ENCODE measurements around the gene ZNF530.
A peak's percentile ranks its signal among the peaks of the same experiment; 100 is the strongest.

Gene ZNF530

DNA sequence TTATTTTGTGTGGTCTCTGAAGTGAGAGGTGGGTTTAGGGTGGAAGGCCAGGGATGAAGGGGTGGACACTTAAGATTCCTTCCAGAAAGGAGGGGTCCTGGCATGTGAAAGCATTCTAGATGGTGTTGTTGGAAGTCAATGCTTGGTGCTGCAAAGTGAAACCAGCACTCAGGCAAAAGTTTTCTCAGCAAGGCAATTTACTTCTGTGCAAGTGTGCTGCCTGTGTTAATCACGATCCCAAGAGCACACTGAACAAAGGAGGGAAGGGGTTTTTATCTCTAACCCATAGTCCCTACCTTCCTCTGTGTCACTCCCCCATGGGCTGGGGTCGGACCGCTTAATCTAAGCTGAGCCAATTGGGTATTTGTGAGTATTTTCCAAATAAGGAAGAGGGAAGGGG, 15.7 kb downstream of the ZNF530 start:
- DNase-seq: no peak

DNA sequence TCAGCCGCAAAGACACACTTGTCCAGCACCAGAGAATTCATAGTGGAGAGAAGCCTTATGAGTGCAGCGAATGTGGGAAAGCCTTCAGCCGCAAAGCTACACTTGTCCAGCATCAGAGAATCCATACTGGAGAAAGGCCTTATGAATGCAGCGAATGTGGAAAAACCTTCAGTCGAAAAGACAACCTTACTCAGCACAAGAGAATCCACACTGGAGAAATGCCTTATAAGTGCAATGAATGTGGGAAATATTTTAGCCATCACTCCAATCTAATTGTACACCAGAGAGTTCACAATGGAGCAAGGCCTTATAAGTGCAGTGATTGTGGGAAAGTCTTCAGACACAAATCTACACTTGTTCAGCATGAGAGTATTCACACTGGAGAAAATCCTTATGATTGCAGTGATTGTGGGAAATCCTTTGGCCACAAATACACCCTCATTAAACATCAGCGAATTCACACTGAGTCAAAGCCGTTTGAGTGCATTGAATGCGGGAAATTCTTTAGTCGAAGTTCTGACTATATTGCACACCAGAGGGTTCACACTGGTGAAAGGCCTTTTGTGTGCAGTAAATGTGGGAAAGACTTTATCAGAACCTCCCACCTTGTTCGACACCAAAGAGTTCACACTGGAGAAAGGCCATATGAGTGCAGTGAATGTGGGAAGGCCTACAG, 21.1 kb downstream of the ZNF530 start:
- no peak for DNase-seq

DNA sequence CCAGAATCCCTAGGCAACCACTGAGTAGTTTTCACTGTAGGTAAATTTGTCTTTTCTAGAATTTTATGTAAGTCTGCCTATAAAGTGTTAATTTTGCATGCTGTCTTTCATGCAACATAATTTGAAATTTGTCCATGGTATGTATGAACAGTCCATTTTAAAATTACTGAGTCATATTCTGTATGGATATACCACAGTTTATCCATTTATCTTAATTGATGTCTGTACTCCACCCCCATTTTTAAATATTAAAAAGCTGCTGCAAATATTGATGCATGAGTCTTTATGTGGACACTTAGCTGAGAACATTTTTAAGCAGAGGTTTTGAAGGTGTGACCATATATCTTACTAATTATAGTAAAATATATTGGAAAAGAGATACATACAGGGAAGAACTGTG, 23.4 kb downstream of the ZNF530 start:
- DNase-seq: no peak

DNA sequence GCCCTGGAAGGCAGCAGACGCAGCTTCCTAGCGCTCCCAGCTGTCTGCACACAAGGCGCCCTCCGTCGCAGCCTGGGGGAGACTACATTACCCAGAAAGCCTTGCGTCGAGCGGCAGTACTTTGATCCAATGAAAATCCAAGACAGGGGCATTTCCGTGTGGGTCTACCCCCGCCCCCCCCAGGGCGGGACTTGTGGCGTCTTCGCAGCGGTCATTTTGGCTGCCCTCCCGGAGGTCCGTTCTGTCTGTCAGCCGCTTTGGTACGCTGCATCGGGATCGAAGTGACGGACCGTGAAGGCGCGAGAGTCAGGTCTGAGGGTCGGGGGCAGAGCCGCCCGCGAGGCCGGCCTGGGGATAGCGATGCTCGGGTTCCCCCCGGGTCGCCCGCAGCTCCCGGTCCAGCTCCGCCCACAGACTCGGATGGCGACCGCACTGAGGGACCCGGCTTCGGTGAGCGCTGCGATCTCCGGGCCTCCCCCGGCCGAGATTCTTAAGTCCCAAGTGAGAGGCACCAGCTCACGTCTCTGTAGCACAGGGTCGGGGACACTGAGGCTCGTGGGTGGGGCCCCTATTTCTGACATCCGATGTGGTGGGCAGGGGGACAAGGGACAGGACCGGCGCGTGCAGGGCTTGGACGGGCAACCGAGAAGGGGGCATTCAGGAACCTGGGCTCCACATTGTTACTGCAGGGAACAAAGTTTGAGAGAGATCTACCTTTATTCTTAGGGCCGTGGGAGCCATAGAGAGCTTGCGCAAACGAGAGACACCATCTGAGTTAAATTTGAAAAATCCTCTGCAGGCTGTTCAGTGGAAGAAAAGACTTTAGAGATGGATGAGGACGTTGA, 33.5 kb downstream of the ZNF530 start, which contains the start of gene ZNF211:
TSS of gene ZNF211 (plus strand) at position 182 of the 845 bp plus-strand sequence. CDS start at position 361, 179 bp downstream.
- peak; percentile 64 to 88 for DNase-seq

DNA sequence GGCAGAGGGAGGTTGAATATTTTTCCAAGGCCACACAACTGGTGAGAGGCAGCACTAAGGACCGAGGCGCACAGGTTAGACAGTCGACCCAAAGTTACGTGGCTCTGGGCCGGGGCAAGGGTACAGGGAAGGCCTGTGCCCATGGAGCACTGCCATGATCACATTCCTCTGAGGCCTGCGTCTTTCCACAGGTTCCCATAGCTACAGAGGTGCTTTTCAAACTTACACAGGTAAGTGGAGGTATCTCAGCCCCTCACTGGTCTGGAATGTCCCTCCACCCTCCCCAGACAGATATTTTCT, 34.1 kb downstream of the ZNF530 start:
- no peak for DNase-seq

DNA sequence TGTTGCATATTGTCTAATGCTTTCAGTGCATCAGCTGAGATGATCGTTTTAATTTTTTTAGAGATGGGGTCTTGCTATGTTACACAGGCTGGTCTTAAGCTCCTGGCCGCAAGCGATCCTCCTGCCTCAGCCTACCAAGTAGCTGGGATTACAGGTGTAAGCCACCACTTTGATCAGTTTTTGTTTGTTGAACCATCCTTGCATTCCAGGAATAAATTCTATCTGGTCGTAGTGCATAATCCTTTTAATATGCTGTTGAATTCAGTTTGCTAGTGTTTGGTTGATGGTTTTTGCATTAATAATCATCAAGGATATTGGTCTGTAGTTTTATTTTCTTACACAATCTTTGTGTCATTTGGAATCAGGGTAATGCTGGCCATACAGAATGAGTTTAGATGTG, 37.7 kb downstream of the ZNF530 start:
- no peak for DNase-seq

DNA sequence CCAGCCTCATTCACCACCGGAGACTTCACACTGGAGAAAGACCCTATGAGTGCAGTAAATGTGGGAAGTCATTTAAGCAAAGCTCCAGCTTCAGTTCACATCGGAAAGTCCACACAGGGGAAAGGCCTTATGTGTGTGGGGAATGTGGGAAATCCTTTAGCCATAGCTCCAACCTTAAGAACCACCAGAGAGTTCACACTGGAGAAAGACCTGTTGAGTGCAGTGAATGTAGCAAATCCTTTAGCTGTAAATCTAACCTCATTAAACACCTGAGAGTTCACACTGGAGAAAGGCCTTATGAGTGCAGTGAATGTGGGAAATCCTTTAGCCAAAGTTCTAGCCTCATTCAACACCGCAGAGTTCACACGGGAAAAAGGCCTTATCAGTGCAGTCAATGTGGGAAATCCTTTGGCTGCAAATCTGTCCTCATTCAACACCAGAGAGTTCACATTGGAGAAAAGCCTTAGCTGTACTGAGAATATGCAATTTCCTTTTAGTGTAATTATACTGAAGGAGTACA, 42.1 kb downstream of the ZNF530 start:
- DNase-seq: no peak

DNA sequence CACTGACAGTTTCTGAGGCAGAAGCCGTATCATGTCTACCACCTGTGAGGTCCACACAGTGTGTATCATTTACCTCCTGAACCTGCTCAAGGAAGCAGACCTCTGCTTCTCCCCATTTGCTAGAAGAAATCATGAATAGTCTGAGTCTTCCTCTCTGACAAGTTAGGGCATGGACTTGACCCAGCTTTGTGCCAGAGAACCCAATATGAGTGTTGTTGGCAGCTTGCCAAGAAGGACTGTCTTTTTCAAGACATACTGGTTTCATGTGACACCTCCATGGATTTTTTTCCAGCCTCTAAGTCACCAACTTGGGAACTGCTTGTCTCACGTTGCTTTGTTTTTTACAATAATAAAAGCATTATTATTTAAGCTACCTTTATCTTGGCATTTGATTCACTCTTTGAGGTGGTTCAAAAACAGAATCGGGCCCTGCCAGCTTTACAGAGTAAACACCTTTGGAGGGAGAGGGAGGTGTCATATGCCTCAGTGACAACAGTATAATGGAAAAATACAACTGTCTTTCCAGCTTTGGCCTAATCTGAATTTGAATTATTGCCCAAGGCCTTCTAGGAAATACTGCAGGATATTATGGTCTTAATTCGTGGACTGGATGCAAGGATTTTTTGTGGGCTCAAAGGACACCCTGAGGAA, 42.8 kb downstream of the ZNF530 start:
- no peak for DNase-seq

DNA sequence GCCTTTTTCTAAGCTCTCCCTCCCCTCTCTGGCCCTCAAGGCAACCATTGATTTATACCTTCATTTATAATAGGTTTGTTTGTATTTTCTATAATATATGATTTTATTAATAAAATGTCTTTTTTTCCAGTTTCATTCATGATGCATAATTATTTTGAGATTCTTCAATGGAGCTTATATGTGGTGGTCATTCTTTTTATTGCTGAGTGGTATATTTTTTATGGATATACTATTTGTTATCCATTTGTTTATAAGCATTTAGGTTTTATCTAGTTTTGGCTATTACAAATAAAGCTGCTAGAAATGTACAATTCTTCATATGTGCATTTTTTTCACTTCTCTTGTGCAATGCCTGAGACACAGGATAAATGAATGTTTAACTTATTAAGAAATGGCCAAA, 44.0 kb downstream of the ZNF530 start:
- no peak for DNase-seq

DNA sequence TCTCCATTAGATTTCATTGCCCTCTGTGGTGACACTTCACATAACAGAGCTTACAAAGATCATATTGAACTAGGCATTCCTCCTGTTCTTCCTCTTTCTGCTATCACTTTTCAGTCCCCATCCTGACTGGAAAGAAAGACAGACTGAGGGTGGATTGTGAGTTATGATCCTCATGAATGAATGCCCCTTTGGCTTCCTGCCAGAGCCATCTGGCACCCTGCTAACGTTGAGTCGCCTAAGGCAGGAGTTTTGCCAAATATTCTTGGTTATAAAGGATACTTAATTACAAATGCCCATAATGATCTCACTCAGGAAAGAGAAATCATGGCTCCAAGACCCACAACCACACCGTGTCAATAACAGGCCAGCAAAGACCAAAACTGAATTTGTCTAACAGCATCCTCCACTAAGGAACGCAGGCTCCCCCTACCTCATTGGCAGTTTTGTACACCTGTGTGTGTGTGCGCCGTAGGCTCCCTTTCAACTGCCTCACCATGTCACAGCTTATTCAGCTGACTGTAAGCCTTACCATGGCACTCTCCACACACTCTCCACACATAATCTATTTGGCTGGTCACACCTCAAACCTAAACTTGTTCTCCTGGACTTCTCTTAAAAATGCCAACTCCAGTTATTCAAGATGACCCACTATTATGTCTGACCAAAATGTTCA, 48.8 kb downstream of the ZNF530 start:
- DNase-seq: peak; percentile 36 to 82

DNA sequence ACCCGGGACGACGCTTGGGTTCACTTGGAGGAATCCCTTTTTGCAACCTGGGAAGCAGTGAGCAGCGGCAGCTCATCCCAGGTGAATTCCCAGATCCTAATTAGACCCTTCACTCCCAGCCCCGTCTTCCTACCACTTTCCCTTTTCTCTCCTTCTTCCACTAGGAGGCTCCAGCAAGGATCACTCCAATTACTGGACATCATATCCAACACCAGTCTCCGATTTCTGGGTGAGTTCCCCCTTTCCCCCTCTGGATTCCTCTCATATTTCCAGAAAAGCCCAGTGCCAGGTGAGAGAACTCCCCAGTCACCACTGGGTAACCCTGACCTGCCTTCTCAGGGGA, 51.9 kb downstream of the ZNF530 start:
- DNase-seq: no peak

DNA sequence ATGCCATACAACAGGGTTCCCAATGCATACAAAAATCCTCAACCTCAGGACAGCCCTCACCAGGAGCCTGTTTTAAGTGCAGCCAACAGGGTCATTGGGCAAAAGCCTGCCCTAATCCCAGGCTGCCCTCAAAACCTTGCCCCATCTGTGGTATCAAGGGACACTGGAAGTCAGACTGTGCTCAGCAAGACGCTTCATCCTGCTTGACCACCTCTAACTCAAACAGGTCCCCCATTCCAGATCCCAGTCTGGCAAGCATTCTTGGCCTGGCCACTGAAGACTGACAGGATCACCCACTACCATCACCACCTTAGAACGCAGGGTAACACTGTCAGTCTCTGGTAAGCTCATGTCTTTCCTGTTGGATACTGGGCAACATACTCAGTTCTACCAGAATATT, 54.0 kb downstream of the ZNF530 start:
- no peak for DNase-seq

DNA sequence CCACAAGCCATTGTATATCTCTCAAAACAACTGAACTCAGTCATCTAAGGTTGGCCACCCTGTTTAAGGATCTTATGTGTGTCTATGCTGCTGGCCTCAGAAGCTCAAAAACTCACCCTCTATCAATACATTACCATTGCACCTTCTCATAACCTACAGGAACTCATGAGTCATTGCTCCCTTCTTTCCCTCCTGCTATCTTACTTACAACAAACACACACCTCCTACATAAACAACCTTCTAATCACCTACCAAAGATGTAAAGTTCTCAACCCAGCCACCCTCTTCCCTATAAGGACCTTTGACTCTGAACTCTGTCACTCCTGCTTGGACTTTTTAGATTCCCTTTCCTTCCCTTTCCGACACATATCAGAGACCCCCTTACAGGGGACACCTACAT, 55.8 kb downstream of the ZNF530 start:
- DNase-seq: no peak

DNA sequence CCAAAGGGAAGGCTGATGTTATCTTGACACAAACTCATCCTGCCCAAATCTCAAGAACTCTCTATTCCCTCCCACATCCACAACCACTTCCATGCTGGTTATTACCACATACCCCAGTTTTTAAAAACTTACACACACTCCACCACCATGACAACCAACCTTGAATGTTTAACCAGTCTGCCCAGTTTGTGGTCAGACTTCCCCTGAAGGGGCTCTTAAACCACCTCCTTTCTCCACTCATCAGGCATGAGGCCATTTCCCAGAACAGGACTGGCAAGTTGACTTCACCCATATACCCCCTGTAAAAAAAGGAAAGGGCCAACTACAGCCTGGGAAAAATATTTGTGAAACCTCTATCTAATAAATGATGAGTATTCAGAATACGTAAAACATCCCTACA, 56.7 kb downstream of the ZNF530 start:
- no peak for DNase-seq

Measured in NCI-H446 (cell line).